SU-DHL-6 (cell line): Measurements from ENCODE around the gene TBX20.

Source experiments
- H2AFZ ChIP-seq: fragments of 200-600 bp; sonication (generic); 2 replicates; pipeline ENCODE4 v1.6.1; 2014; ENCODE audit warnings: low read depth, mild to moderate bottlenecking, moderate library complexity, mixed read lengths, antibody characterized with exemption, low read length; ENCODE audit not compliant: severe bottlenecking
- H3F3A ChIP-seq: fragments of 200-600 bp; shearing (Covaris generic); 2 replicates; pipeline ENCODE4 v1.6.0; 2016; ENCODE audit warnings: antibody characterized with exemption, mild to moderate bottlenecking; ENCODE audit not compliant: insufficient read depth
- H3K27ac ChIP-seq: fragments of 200-600 bp; sonication (generic); 2 replicates; pipeline ENCODE4 v1.5.1; 2016; ENCODE audit warnings: low read depth, mild to moderate bottlenecking, low read length, moderate library complexity, mixed read lengths
- H3K27me3 ChIP-seq: fragments of 200-600 bp; sonication (generic), shearing (Covaris generic); 2 replicates; pipeline ENCODE4 v1.6.0; 2014; ENCODE audit warnings: mild to moderate bottlenecking, low read length
- H3K36me3 ChIP-seq: fragments of 200-600 bp; sonication (generic); 2 replicates; pipeline ENCODE4 v1.6.1; 2014; ENCODE audit warnings: mild to moderate bottlenecking, low read length, mixed read lengths
- H3K4me2 ChIP-seq: fragments of 300-600, 200-600 bp; shearing (Covaris generic), sonication (generic); 2 replicates; pipeline ENCODE4 v1.6.0; 2014; ENCODE audit warnings: low read length, low read depth, mild to moderate bottlenecking; ENCODE audit not compliant: poor library complexity, severe bottlenecking
- H3K4me3 ChIP-seq: fragments of 200-600 bp; sonication (generic); 2 replicates; pipeline ENCODE4 v1.5.1; 2014; ENCODE audit warnings: antibody characterized with exemption, low read length, mild to moderate bottlenecking, mixed read lengths; ENCODE audit not compliant: insufficient read depth, poor library complexity, severe bottlenecking
- H3K79me2 ChIP-seq: fragments of 200-600 bp; sonication (generic); 2 replicates; pipeline ENCODE4 v1.6.1; 2014; ENCODE audit warnings: mild to moderate bottlenecking, low read length, moderate library complexity; ENCODE audit not compliant: insufficient read depth
- H3K9ac ChIP-seq: fragments of 200-600 bp; sonication (generic); 2 replicates; pipeline ENCODE4 v1.7.0; 2014; ENCODE audit warnings: mild to moderate bottlenecking, low read length
- H3K9me2 ChIP-seq: fragments of 200-600 bp; sonication (generic); replicated peaks from 2 replicates; pipeline ENCODE4 v1.6.1; 2014; ENCODE audit warnings: low read length; ENCODE audit not compliant: insufficient read depth
- H3K9me3 ChIP-seq: fragments of 200-600 bp; sonication (generic); 2 replicates; pipeline ENCODE4 v1.6.1; 2014; ENCODE audit warnings: low read length, mixed read lengths; ENCODE audit not compliant: insufficient read depth
- H4K20me1 ChIP-seq: fragments of 200-600 bp; sonication (generic); 2 replicates; pipeline ENCODE4 v1.6.1; 2014; ENCODE audit warnings: low read depth, mild to moderate bottlenecking, antibody characterized with exemption, low read length, moderate library complexity, mixed read lengths
- EZH2phosphoT487 ChIP-seq: fragments of 200-600 bp; sonication (generic), shearing (Covaris generic); conservative IDR thresholded peaks from 2 replicates; pipeline ENCODE4 v1.6.1; 2018; ENCODE audit warnings: mild to moderate bottlenecking, antibody characterized with exemption, low read length, moderate library complexity, mixed read lengths
- TF ChIP-seq, protein P1 (sequence below): fragments of 200-600 bp; sonication (generic); IDR thresholded peaks from one replicate; pipeline ENCODE4 v1.5.1; 2017; ENCODE audit warnings: antibody characterized with exemption, mild to moderate bottlenecking, low read length, moderate library complexity; ENCODE audit not compliant: insufficient read depth, poor library complexity, severe bottlenecking

Gene TBX20

DNA sequence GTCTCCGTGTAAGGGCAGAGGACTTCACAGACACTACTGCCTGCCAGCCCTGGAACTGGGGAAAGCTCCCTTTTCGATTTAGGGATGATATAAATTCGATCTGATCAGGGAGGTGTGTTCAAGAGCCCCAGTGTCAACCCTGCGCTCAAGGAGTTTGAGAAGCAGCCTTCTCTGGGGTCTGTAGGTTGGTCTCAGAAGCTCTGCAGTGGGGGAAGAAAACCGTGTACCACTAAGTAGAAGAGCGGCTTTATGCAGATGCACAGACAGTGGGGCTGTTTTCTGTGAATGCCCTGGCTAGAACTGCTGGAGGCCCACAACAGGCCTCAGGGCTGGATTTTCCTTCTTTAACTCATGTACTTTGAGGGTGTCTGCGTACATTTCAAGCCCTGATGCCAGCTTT is 6.3 kb upstream of the TBX20 start:
- no peak overlapping the region for H3K9ac ChIP-seq
- H4K20me1 ChIP-seq = no peaks in the 10 kb centered on the region
- TF ChIP-seq, protein P1, sequence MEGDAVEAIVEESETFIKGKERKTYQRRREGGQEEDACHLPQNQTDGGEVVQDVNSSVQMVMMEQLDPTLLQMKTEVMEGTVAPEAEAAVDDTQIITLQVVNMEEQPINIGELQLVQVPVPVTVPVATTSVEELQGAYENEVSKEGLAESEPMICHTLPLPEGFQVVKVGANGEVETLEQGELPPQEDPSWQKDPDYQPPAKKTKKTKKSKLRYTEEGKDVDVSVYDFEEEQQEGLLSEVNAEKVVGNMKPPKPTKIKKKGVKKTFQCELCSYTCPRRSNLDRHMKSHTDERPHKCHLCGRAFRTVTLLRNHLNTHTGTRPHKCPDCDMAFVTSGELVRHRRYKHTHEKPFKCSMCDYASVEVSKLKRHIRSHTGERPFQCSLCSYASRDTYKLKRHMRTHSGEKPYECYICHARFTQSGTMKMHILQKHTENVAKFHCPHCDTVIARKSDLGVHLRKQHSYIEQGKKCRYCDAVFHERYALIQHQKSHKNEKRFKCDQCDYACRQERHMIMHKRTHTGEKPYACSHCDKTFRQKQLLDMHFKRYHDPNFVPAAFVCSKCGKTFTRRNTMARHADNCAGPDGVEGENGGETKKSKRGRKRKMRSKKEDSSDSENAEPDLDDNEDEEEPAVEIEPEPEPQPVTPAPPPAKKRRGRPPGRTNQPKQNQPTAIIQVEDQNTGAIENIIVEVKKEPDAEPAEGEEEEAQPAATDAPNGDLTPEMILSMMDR = no peak
- no peak for TF ChIP-seq EZH2phosphoT487
- H3F3A ChIP-seq = no peaks in the 10 kb centered on the region
- H3K27me3 ChIP-seq = no peaks in the 10 kb centered on the region
- H2AFZ ChIP-seq = no peak overlapping the region
- no peaks in the 10 kb centered on the region for H3K36me3 ChIP-seq
- no peaks in the 10 kb centered on the region for H3K9me3 ChIP-seq
- H3K4me2 ChIP-seq = no peak overlapping the region
- H3K79me2 ChIP-seq = no peaks in the 10 kb centered on the region
- H3K9me2 ChIP-seq = no peaks in the 10 kb centered on the region
- H3K27ac ChIP-seq = no peak overlapping the region
- no peak overlapping the region for H3K4me3 ChIP-seq

DNA sequence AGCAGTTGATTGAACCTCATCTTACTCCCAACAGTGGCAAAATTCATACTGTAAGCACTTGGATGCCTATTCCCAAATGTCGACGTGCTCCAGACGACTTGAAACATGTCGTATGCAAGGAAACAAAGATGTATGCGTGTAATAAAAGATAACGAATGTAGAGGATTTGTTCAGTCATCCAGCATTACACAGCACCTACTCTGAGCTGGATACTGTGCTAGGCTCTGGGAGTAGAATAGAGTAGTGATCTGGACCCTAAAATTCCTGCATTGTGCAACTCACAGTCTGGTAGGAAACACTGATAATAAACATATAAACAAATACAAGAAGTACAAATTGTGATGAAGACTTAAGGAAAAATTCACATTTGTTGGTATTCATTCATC is 5.6 kb upstream of the TBX20 start:
- H3K79me2 ChIP-seq = no peaks in the 10 kb centered on the region
- H3K4me3 ChIP-seq = no peak overlapping the region
- H4K20me1 ChIP-seq = no peaks in the 10 kb centered on the region
- no peak overlapping the region for H3K9ac ChIP-seq
- H2AFZ ChIP-seq = no peak overlapping the region
- no peaks in the 10 kb centered on the region for H3F3A ChIP-seq
- TF ChIP-seq, protein P1 = no peak
- no peaks in the 10 kb centered on the region for H3K9me3 ChIP-seq
- no peaks in the 10 kb centered on the region for H3K9me2 ChIP-seq
- no peaks in the 10 kb centered on the region for H3K36me3 ChIP-seq
- H3K27me3 ChIP-seq = no peaks in the 10 kb centered on the region
- H3K27ac ChIP-seq = no peak overlapping the region
- H3K4me2 ChIP-seq = no peak overlapping the region

DNA sequence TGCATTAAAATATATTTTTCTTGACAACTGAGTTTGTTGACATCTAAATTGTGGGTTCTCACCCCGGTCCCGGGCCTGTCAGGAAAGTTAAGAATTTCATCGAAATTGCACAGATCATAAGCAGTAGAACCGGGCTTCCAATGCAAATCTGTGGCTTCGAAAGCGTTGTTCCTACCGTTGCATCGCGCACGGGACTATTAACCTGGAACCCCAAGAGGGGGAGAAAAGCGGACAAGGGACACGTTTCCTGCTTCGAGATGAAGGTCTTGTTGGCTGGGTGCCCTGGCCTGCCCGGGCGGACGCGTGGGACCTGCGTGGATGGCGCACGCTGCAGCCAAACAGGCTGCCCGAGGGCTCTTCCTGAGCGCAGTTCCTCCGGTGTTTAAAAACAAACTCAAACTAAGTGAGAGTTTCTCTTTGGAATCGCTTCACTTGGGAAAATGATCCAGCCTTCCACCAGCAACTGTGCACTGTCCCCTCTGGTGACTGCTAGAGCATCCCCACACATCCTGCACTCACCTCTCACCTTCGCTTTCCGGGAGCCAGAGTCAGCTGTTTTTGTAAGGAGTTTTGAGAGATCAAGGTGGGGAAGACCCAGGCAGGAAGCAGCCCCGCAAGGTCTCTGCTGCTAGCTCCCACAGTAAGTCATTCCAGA is 5.1 kb upstream of the TBX20 start:
- no peak overlapping the region for H3K27ac ChIP-seq
- TF ChIP-seq, protein P1 = no peak
- TF ChIP-seq EZH2phosphoT487 = no peak
- no peaks in the 10 kb centered on the region for H3K79me2 ChIP-seq
- no peaks in the 10 kb centered on the region for H3K9me2 ChIP-seq
- no peak overlapping the region for H3K4me2 ChIP-seq
- H3F3A ChIP-seq = no peaks in the 10 kb centered on the region
- no peak overlapping the region for H3K4me3 ChIP-seq
- H3K36me3 ChIP-seq = no peaks in the 10 kb centered on the region
- no peaks in the 10 kb centered on the region for H3K27me3 ChIP-seq
- no peaks in the 10 kb centered on the region for H4K20me1 ChIP-seq
- H3K9ac ChIP-seq = no peak overlapping the region
- H2AFZ ChIP-seq = no peak overlapping the region
- no peaks in the 10 kb centered on the region for H3K9me3 ChIP-seq
